ENCODE measurements around the gene KIAA0513.

KIAA0513 gene

GRCh38 chr16:84999200-84999599 lies 28.4 kb upstream of the KIAA0513 start:
- Mint-ChIP-seq H3K4me3 (no peak overlapping the region), H3K9me3 (no peaks in the 10 kb centered on the region), H3K4me1 (ENCODE audit: low read depth) (peaks cover 45% of the 10 kb centered on the region), H3K36me3 (ENCODE audit: low read depth) (peaks cover 37% of the 10 kb centered on the region), H3K27ac (peak overlapping the region; percentile 52), H3K27me3 (no peaks in the 10 kb centered on the region)

DNA sequence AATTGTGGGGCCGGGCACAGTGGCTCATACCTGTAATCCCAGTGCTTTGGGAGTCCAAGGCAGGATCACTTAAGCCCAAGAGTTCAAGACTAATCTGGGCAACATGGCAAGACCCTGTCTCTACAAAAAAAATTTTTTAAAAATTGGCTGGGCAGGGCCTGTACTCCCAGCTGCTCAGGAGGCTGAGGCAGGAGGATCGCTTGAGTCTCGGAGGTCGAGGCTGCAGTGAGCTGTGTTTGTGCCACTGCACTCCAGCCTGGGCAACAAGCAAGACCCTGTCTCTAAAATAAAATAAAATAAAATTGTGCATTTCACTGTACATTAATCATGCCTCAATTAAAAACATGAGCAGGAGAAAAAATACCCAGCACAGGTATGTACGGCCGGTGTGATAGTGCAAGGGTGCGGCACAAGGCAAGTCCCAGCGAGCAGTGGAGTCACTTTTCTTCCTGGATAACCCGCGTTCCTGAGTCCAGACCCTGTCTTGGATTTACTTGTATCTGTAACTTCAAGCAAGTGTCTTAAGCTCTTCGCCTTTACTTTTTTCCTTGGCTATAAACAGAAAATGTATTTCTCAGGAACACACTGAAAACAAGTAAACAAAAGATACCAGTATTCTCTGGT lies 27.6 kb upstream of the KIAA0513 start:
- Mint-ChIP-seq H3K9me3 (no peaks in the 10 kb centered on the region), H3K4me1 (ENCODE audit: low read depth) (peaks cover 51% of the 10 kb centered on the region), H3K4me3 (no peak overlapping the region), H3K36me3 (ENCODE audit: low read depth) (peaks cover 29% of the 10 kb centered on the region), H3K27ac (no peak overlapping the region), H3K27me3 (no peaks in the 10 kb centered on the region)

DNA sequence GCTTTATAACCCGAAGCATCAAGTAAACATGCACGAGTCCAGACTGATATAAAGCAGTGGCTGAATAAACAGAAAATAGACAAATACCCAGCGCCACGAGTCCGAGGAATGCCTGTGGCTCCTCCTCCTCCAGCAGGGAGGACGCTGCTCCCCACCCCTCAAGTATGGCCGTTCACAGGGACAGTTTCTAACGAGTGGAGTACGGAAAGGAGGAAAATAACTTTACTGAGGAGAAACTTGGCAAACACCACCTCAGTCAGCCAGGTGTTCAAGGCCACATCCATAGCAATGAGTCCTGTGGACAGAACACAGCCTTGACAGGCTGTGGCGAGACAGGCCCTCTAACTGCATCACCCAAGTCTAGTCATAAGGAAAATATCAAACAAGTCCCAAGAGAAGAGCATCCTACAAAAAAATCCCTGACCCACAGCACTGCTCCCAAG lies 25.5 kb upstream of the KIAA0513 start:
- Mint-ChIP-seq H3K9me3 (no peaks in the 10 kb centered on the region), H3K27ac (peak overlapping the region; percentile 2), H3K4me3 (peak overlapping the region; percentile 27), H3K27me3 (no peaks in the 10 kb centered on the region), H3K36me3 (ENCODE audit: low read depth) (peaks cover 18% of the 10 kb centered on the region), H3K4me1 (ENCODE audit: low read depth) (peaks cover 46% of the 10 kb centered on the region)

DNA sequence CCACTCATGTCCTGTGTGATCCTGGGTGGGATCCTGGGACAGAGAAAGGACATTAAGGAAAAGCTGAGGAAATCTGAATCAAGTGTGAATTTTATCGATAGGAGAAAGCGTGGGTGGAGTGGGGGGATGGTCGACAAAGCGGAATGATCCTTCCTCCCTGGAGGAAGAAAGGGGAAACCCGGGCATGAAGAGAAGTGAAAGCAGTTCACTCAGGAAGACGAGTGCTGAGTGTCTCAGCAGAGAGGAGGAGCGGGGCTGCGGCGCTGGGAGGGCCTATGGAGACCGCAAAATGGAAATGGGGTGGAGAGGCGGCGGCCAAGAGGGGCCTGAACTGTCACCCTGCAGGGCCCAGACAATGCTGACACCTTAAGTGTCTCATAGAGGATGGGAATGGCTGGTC lies 25.0 kb upstream of the KIAA0513 start:
- peaks cover 18% of the 10 kb centered on the region for H3K36me3 Mint-ChIP-seq (ENCODE audit: low read depth)
- peaks cover 51% of the 10 kb centered on the region for H3K4me1 Mint-ChIP-seq (ENCODE audit: low read depth)
- H3K4me3 Mint-ChIP-seq, result peak overlapping the region; percentile 27
- H3K9me3 Mint-ChIP-seq, result no peaks in the 10 kb centered on the region
- peak overlapping the region; percentile 68 for H3K27ac Mint-ChIP-seq
- no peaks in the 10 kb centered on the region for H3K27me3 Mint-ChIP-seq

- Mint-ChIP-seq H3K4me1 (ENCODE audit: low read depth) (peaks cover 52% of the 10 kb centered on the region), H3K36me3 (ENCODE audit: low read depth) (peaks cover 18% of the 10 kb centered on the region), H3K9me3 (no peaks in the 10 kb centered on the region), H3K27ac (peak overlapping the region; percentile 68), H3K27me3 (no peaks in the 10 kb centered on the region), H3K4me3 (peak overlapping the region; percentile 27)
Observed at GRCh38 chr16:85003076-85003475, 24.5 kb upstream of the KIAA0513 start.

GRCh38 chr16:85003725-85004586 lies 23.6 kb upstream of the KIAA0513 start:
- peaks cover 18% of the 10 kb centered on the region for H3K36me3 Mint-ChIP-seq (ENCODE audit: low read depth)
- H3K9me3 Mint-ChIP-seq, result no peaks in the 10 kb centered on the region
- H3K4me3 Mint-ChIP-seq, result no peak overlapping the region
- no peaks in the 10 kb centered on the region for H3K27me3 Mint-ChIP-seq
- peak overlapping the region; percentile 17 for H3K27ac Mint-ChIP-seq
- peaks cover 59% of the 10 kb centered on the region for H3K4me1 Mint-ChIP-seq (ENCODE audit: low read depth)

- Mint-ChIP-seq H3K9me3 (no peaks in the 10 kb centered on the region), H3K4me1 (ENCODE audit: low read depth) (peaks cover 60% of the 10 kb centered on the region), H3K4me3 (no peak overlapping the region), H3K27ac (no peak overlapping the region), H3K36me3 (ENCODE audit: low read depth) (peaks cover 14% of the 10 kb centered on the region), H3K27me3 (no peaks in the 10 kb centered on the region)
Observed at GRCh38 chr16:85004587-85005205, 22.9 kb upstream of the KIAA0513 start.

DNA sequence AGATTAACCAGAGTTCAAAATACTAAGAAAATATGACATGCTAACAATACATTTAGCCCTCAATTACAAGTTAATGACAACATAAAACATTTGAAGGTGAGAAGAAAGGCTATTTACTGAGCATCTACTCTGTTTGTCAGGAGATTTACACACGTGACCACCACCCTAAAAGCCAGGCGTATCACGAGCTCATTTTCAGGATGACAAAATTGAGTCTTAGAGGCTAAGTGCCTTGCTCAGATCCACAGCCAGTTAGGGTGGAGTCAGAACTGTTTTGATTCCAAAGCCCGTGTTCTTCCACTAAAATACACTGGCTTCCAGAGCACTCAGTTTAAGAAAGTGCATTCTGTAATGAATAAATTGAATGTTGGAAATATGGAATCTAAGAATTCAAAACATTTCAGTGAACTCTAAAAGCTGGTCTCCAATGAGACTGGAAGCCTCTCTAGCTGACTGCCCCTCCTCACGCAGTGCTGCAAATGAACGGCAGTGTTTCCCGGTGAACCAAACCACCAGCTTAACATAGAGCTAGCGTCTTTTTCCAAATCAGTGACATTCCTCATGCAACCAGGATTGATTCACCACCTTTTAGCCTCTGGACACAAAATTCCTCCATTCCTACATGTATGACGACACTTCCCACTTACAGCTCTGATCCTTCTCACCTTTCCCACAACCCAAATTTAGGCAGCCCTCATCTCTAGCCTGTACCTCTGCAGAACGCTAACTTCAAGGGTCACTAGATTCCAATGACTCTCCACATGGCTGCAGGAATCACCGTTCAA lies 22.1 kb upstream of the KIAA0513 start:
- H3K4me3 Mint-ChIP-seq, result no peak overlapping the region
- H3K27me3 Mint-ChIP-seq, result no peaks in the 10 kb centered on the region
- H3K4me1 Mint-ChIP-seq (ENCODE audit: low read depth), result peaks cover 68% of the 10 kb centered on the region
- H3K36me3 Mint-ChIP-seq (ENCODE audit: low read depth), result peaks cover 13% of the 10 kb centered on the region
- no peak overlapping the region for H3K27ac Mint-ChIP-seq
- no peaks in the 10 kb centered on the region for H3K9me3 Mint-ChIP-seq

GRCh38 chr16:85006639-85007038 lies 21.0 kb upstream of the KIAA0513 start:
- Mint-ChIP-seq H3K4me1 (ENCODE audit: low read depth) (peaks cover 75% of the 10 kb centered on the region), H3K27ac (no peak overlapping the region)

GRCh38 chr16:85007496-85008214 lies 19.9 kb upstream of the KIAA0513 start:
- H3K27ac Mint-ChIP-seq, result no peak overlapping the region
- H3K9me3 Mint-ChIP-seq, result no peaks in the 10 kb centered on the region
- no peak overlapping the region for H3K4me3 Mint-ChIP-seq
- no peaks in the 10 kb centered on the region for H3K27me3 Mint-ChIP-seq
- peaks cover 7% of the 10 kb centered on the region for H3K36me3 Mint-ChIP-seq (ENCODE audit: low read depth)
- peaks cover 75% of the 10 kb centered on the region for H3K4me1 Mint-ChIP-seq (ENCODE audit: low read depth)

More at GRCh38 chr16:85006639-85007038, 21.0 kb upstream of the KIAA0513 start:
- H3K4me3 Mint-ChIP-seq, result no peak overlapping the region
- H3K9me3 Mint-ChIP-seq, result no peaks in the 10 kb centered on the region
- H3K36me3 Mint-ChIP-seq (ENCODE audit: low read depth), result peaks cover 11% of the 10 kb centered on the region
- no peaks in the 10 kb centered on the region for H3K27me3 Mint-ChIP-seq

- Mint-ChIP-seq H3K27me3 (no peaks in the 10 kb centered on the region), H3K36me3 (ENCODE audit: low read depth) (peaks cover 7% of the 10 kb centered on the region), H3K4me1 (ENCODE audit: low read depth) (peaks cover 68% of the 10 kb centered on the region), H3K27ac (no peak overlapping the region), H3K4me3 (no peak overlapping the region), H3K9me3 (no peaks in the 10 kb centered on the region)
Observed at GRCh38 chr16:85008271-85008670, 19.3 kb upstream of the KIAA0513 start.

DNA sequence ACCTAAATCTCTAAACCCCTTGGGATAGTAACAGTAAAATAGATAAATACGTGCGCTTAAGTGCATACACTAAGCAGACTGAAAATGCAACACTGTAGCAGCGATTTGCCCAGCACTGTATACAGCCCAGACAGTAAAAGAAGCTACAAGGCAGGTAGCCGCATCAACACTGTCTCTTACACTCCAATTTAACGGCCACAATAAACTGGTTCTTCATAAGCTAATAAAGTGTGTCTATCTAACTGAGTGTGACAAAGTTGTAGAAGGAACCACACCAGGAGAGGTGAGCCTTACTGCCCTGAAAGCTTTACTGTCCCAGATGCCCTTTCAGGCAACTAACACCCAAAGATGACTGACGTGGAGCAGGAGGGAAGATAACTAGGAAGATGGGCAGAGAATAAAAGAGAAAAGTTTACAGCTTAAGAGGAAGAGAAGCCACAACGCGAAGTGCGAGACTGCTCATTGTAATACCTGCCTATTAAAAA lies 17.1 kb upstream of the KIAA0513 start:
- Mint-ChIP-seq H3K27me3 (no peaks in the 10 kb centered on the region), H3K36me3 (ENCODE audit: low read depth) (peaks cover 7% of the 10 kb centered on the region), H3K27ac (peak overlapping the region; percentile 76), H3K4me1 (ENCODE audit: low read depth) (peaks cover 49% of the 10 kb centered on the region), H3K4me3 (peak overlapping the region; percentile 91), H3K9me3 (no peaks in the 10 kb centered on the region)

DNA sequence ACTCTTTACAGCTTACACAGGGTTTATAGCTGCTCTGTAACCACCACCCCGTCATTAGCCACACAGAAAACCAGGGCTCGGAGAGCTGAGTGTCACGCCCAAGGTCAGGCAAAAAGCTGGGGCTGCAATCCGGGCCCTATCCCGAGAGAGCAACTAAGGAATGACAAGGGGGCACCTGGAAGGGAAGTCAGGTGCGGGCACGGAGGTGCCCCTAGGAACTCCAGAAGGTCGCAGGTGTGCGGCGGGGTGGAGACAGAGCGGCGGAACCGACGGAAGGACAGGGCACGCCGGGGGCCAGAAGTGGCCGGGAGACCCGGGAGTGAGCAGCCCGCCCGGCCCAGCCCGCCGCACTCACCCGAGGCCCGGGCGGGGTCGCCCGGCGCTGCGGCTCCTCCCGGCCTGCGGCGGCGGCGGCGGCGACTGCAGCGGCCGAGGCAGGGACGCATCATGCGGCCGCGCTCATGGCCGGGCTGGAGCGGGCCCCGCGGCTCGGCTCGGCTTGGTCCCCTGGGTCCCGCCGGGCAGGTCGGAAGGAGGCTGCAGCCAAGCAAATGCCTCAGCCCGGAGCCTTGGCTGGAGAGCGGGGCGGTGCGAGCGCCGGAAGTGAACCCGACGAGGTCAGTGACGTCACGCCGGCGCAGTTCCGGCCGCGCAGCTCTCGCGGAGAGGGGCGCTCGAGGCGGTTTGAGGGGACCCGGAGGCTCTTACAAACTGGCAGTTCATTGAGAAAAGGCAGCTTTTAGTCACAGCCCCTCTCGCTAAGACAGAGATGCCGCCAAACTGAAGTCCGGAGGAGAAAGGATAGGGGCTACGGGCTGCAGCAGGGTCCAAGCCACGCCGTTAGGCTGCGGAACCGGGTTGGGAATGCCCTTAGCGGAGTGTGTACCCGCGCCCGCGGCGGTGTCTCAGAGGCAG lies 16.4 kb upstream of the KIAA0513 start, which contains the start of gene ZDHHC7:
Gene ZDHHC7, minus strand, starts transcription at position 605 of the 915 bp plus-strand sequence. CDS start 20,917 bp downstream, outside the sequence.
- peaks cover 3% of the 10 kb centered on the region for H3K36me3 Mint-ChIP-seq (ENCODE audit: low read depth)
- H3K4me1 Mint-ChIP-seq (ENCODE audit: low read depth), result peaks cover 50% of the 10 kb centered on the region
- peak within 1 kb of the TSS; percentile 98 for H3K27ac Mint-ChIP-seq
- H3K4me3 Mint-ChIP-seq, result peak within 1 kb of the TSS; percentile 98
- no peaks in the 10 kb centered on the region for H3K9me3 Mint-ChIP-seq
- no peaks in the 10 kb centered on the region for H3K27me3 Mint-ChIP-seq

Measured in stimulated activated naive CD8-positive, alpha-beta T cell treated with anti-CD3 and anti-CD28 coated beads, Interleukin-15, Interleukin-2, amounts not matched to agents 100 ng/mL and 50 ng/mL, for 24 hours (primary cell).